SU-DHL-6 (cell line): ENCODE results near the gene FBXL13.

Source experiments
- EZH2phosphoT487 ChIP-seq: fragments of 200-600 bp; sonication (generic), shearing (Covaris generic); conservative IDR thresholded peaks from 2 replicates; pipeline ENCODE4 v1.6.1; 2018; ENCODE audit warnings: mild to moderate bottlenecking, antibody characterized with exemption, low read length, moderate library complexity, mixed read lengths
- TF ChIP-seq, protein P1 (sequence below): fragments of 200-600 bp; sonication (generic); IDR thresholded peaks from one replicate; pipeline ENCODE4 v1.5.1; 2017; ENCODE audit warnings: antibody characterized with exemption, mild to moderate bottlenecking, low read length, moderate library complexity; ENCODE audit not compliant: insufficient read depth, poor library complexity, severe bottlenecking

DNA sequence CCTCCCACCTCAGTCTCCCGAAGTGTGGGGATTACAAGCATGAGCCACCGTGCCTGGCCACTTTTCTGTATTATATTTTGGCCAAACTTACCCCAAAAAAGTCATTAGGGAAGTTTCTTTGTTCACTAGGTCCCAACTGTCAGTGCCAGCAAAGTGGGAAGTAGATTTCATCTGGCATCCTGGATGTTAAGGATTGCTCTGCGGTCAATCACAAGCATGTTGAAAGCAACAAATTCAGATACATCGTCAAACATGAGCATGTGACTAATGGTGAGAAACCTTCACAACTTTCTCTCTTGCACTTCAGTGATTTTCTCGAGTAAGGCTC is 176.1 kb downstream of the FBXL13 start:
- TF ChIP-seq, protein P1, sequence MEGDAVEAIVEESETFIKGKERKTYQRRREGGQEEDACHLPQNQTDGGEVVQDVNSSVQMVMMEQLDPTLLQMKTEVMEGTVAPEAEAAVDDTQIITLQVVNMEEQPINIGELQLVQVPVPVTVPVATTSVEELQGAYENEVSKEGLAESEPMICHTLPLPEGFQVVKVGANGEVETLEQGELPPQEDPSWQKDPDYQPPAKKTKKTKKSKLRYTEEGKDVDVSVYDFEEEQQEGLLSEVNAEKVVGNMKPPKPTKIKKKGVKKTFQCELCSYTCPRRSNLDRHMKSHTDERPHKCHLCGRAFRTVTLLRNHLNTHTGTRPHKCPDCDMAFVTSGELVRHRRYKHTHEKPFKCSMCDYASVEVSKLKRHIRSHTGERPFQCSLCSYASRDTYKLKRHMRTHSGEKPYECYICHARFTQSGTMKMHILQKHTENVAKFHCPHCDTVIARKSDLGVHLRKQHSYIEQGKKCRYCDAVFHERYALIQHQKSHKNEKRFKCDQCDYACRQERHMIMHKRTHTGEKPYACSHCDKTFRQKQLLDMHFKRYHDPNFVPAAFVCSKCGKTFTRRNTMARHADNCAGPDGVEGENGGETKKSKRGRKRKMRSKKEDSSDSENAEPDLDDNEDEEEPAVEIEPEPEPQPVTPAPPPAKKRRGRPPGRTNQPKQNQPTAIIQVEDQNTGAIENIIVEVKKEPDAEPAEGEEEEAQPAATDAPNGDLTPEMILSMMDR = no peak
- TF ChIP-seq EZH2phosphoT487 = no peak
